Nephron (organoid): Measurements from ENCODE around the gene LRRC8C.

Experiments
- H3K27ac Mint-ChIP-seq, 3 experiments: 2 replicates each; pipeline ENCODE4 v1.8.0; 2020; ENCODE audit warnings: mixed read lengths in 3 of 3, mild to moderate bottlenecking in 2 of 3, moderate library complexity in 1 of 3
- H3K27me3 Mint-ChIP-seq: 2 replicates; pipeline ENCODE4 v1.8.0; 2021; ENCODE audit warnings: low read depth, mild to moderate bottlenecking, moderate library complexity, mixed read lengths
- H3K36me3 Mint-ChIP-seq: 2 replicates; pipeline ENCODE4 v1.8.0; 2020; ENCODE audit warnings: low read depth, mixed read lengths
- H3K4me1 Mint-ChIP-seq: 2 replicates; pipeline ENCODE4 v1.8.0; 2020; ENCODE audit warnings: mixed read lengths
- H3K4me3 Mint-ChIP-seq, 3 experiments: 2 replicates each; pipeline ENCODE4 v1.8.0; 2020; ENCODE audit warnings: mild to moderate bottlenecking in 3 of 3, mixed read lengths in 3 of 3, moderate library complexity in 2 of 3
- H3K9me3 Mint-ChIP-seq: 2 replicates; pipeline ENCODE4 v1.8.0; 2020; ENCODE audit warnings: mixed read lengths
- TF ChIP-seq, protein P1 (sequence below), 3 experiments: fragments of 200-600 bp; sonication (generic); IDR thresholded peaks; one replicate each; pipeline ENCODE4 v1.5.0; 2021; ENCODE audit warnings: antibody characterized with exemption in 3 of 3; ENCODE audit not compliant: unreplicated experiment in 3 of 3

Gene LRRC8C

DNA sequence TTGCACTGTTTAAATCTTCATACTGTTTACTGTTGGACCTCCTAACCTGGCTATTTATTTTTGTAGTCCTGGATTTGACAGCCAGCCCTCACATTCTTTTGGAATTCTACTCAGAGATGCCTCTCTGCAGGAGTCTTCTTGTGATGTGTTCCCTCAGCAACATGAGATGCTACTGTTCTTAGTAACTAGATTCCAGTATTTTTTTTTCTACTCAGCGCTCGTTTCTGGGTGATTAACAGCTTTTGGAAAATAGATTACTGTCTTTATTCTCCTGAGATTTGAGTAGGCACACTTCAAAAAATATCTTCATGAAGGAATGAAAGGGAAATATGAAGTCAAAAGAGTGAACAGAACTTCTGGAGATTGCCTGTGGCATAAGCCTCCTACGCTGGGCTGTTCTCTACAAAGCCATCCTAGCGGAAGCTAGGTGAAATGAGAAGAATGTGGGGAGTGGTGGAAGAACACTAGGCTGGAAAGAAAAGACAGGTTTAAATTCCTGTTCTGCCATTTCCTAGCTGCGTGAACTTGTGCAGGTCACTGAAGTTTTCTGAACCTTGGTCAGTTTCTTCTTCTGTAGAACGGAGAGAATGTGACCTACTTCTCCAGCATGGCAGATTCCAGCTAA lies 75.9 kb downstream of the LRRC8C start:
- TF ChIP-seq, protein P1, sequence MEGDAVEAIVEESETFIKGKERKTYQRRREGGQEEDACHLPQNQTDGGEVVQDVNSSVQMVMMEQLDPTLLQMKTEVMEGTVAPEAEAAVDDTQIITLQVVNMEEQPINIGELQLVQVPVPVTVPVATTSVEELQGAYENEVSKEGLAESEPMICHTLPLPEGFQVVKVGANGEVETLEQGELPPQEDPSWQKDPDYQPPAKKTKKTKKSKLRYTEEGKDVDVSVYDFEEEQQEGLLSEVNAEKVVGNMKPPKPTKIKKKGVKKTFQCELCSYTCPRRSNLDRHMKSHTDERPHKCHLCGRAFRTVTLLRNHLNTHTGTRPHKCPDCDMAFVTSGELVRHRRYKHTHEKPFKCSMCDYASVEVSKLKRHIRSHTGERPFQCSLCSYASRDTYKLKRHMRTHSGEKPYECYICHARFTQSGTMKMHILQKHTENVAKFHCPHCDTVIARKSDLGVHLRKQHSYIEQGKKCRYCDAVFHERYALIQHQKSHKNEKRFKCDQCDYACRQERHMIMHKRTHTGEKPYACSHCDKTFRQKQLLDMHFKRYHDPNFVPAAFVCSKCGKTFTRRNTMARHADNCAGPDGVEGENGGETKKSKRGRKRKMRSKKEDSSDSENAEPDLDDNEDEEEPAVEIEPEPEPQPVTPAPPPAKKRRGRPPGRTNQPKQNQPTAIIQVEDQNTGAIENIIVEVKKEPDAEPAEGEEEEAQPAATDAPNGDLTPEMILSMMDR (IDR thresholded peaks at IDR 0.05; ENCODE audit: unreplicated experiment in 3 of 3) = no peak
- Mint-ChIP-seq H3K36me3 (peaks cover 4% of the 10 kb centered on the region), H3K4me1 (peaks cover 8% of the 10 kb centered on the region), H3K27ac (peak overlapping the region in 1 of 3 experiments; percentile 71), H3K4me3 (no peak overlapping the region), H3K9me3 (no peaks in the 10 kb centered on the region), H3K27me3 (peaks cover 2% of the 10 kb centered on the region)

DNA sequence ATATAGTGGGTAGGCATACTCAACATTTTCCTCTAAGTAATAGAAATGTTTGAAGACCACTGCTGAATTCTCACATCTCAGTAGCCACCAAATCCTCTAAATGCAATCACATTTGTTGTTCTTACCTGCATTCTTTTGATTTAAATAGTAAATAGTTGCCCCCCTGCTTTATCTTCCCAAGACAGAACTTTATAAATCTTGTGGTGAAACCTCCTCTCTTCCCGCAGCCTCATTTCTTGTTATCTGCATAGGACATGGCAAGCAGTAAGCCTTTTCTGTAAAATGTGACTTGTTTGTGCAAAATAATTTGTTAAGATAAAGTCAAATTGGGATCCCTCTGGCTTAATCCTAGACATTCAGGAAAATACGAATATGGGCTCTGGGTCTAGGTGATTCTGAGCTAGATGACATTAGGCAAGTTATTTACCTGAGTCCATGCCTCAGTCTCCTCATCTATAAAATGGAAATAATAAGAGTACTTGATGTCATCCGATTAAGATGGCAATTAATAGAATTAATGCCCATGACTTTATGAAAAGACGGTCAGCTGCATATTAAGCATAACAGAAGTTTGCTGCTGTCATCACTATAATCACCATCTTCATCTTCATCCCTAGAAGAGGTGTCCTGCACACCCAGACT lies 77.7 kb downstream of the LRRC8C start:
- Mint-ChIP-seq H3K36me3 (peaks cover 4% of the 10 kb centered on the region), H3K27ac (no peak overlapping the region), H3K9me3 (no peaks in the 10 kb centered on the region), H3K27me3 (peaks cover 3% of the 10 kb centered on the region), H3K4me3 (no peak overlapping the region), H3K4me1 (peaks cover 8% of the 10 kb centered on the region)
- TF ChIP-seq, protein P1 (IDR thresholded peaks at IDR 0.05; ENCODE audit: unreplicated experiment in 3 of 3) = no peak

DNA sequence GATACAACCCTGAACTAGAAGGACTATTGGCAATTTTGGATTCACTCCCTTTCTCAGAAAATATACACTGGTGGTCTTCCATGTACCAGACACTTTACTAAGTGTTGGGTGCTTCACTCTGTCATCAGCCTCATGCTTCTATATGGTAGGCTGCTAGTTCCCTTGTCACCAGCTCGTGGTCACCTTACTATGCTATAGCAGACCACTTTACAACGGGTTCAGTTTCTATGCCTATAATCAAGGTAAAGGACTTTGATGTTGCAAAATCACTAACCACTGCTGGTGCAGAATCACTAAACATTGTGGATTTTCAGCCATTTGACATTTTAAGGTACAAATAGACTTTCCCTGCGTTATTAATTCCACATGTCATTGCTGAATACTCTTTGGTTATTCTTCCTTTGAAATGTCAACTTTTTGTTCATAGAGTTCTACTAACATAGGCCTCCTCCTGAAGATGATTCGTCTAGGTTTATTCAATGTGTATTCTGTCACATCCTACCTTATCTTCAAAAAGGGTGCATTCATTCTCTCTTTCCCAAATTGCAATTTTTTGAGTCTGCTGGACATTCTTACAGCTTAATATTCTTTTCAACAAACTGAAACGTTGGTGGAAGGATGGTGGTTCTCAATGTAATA lies 78.3 kb downstream of the LRRC8C start:
- H3K4me3 Mint-ChIP-seq = no peak overlapping the region
- H3K4me1 Mint-ChIP-seq = peaks cover 8% of the 10 kb centered on the region
- H3K36me3 Mint-ChIP-seq = peaks cover 4% of the 10 kb centered on the region
- TF ChIP-seq, protein P1 (IDR thresholded peaks at IDR 0.05; ENCODE audit: unreplicated experiment in 3 of 3) = no peak
- H3K9me3 Mint-ChIP-seq = no peaks in the 10 kb centered on the region
- H3K27ac Mint-ChIP-seq = no peak overlapping the region
- peaks cover 3% of the 10 kb centered on the region for H3K27me3 Mint-ChIP-seq

DNA sequence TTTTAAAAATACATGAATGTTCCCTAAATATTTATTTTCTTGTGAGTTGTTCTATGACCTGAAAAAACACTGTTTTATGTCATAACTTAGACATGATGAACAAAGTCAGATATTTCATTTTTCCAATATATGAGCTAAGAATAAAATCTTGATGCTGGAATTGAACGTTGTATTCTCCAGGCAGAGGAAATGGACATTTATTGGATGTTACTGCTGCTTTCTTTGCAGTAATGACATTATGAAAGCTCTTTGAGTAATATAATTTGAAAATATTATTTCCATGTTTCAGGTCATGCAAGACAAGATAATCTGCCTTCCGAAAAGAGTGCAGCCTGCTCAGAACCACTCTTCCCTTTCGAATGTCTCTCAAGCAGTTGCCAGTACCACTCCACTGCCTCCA lies 79.5 kb downstream of the LRRC8C start:
- no peaks in the 10 kb centered on the region for H3K9me3 Mint-ChIP-seq
- H3K27ac Mint-ChIP-seq = no peak overlapping the region
- no peak overlapping the region for H3K4me3 Mint-ChIP-seq
- peaks cover 8% of the 10 kb centered on the region for H3K4me1 Mint-ChIP-seq
- peaks cover 4% of the 10 kb centered on the region for H3K36me3 Mint-ChIP-seq
- peaks cover 3% of the 10 kb centered on the region for H3K27me3 Mint-ChIP-seq
- TF ChIP-seq, protein P1 (IDR thresholded peaks at IDR 0.05; ENCODE audit: unreplicated experiment in 3 of 3) = no peak

DNA sequence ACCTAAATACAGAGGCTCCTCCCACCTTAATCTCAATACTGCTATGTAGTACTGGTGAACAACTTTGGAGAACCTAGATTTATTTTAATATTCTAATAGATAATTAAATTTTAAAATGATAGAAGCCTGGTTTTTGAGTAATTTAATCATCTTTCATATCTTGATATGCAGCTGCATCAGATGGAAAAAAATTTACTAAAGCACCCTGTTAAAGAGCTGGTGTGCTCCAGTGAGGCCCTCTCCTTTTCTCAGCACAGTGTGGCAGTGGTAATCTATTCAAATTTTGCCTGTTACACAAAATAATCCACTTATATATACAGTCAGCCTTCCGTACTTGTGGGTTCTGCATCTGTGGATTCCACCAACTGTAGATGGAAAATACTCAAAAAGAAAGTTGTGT lies 82.8 kb downstream of the LRRC8C start:
- TF ChIP-seq, protein P1 (IDR thresholded peaks at IDR 0.05; ENCODE audit: unreplicated experiment in 3 of 3) = no peak
- H3K9me3 Mint-ChIP-seq = no peaks in the 10 kb centered on the region
- H3K4me3 Mint-ChIP-seq = no peak overlapping the region
- peaks cover 17% of the 10 kb centered on the region for H3K4me1 Mint-ChIP-seq
- no peak overlapping the region for H3K27ac Mint-ChIP-seq
- peaks cover 3% of the 10 kb centered on the region for H3K27me3 Mint-ChIP-seq
- peaks cover 4% of the 10 kb centered on the region for H3K36me3 Mint-ChIP-seq
